ENCODE results near the gene ITGB5.

ITGB5 gene

GRCh38 chr3:124862006-124862405 lies 25.2 kb downstream of the ITGB5 start:
- no peak for DNase-seq (ENCODE audit: low read depth)

GRCh38 chr3:124861041-124861440 lies 26.1 kb downstream of the ITGB5 start:
- DNase-seq (ENCODE audit: low read depth): no peak

- DNase-seq (ENCODE audit: low read depth): peak; percentile 97
Measured at GRCh38 chr3:124860599-124860998, 26.6 kb downstream of the ITGB5 start.

- no peak for DNase-seq (ENCODE audit: low read depth)
Measured at GRCh38 chr3:124859025-124859424, 28.1 kb downstream of the ITGB5 start.

- peak; percentile 67 for DNase-seq (ENCODE audit: low read depth)
Measured at GRCh38 chr3:124858275-124858674, 28.9 kb downstream of the ITGB5 start.

GRCh38 chr3:124856677-124857076 lies 30.5 kb downstream of the ITGB5 start:
- DNase-seq (ENCODE audit: low read depth): no peak

- DNase-seq (ENCODE audit: low read depth): no peak
Measured at GRCh38 chr3:124854009-124854408, 33.2 kb downstream of the ITGB5 start.

GRCh38 chr3:124853446-124853845 lies 33.7 kb downstream of the ITGB5 start:
- DNase-seq (ENCODE audit: low read depth): no peak

- no peak for DNase-seq (ENCODE audit: low read depth)
Measured at GRCh38 chr3:124851905-124852304, 35.3 kb downstream of the ITGB5 start.

GRCh38 chr3:124851136-124851535 lies 36.0 kb downstream of the ITGB5 start:
- no peak for DNase-seq (ENCODE audit: low read depth)

GRCh38 chr3:124850633-124851032 lies 36.5 kb downstream of the ITGB5 start:
- no peak for DNase-seq (ENCODE audit: low read depth)

GRCh38 chr3:124850212-124850611 lies 37.0 kb downstream of the ITGB5 start:
- DNase-seq (ENCODE audit: low read depth): no peak

GRCh38 chr3:124848300-124848699 lies 38.9 kb downstream of the ITGB5 start:
- no peak for DNase-seq (ENCODE audit: low read depth)

- DNase-seq (ENCODE audit: low read depth): no peak
Measured at GRCh38 chr3:124847863-124848262, 39.3 kb downstream of the ITGB5 start.

- DNase-seq (ENCODE audit: low read depth): no peak
Measured at GRCh38 chr3:124847051-124847450, 40.1 kb downstream of the ITGB5 start.

- DNase-seq (ENCODE audit: low read depth): peak; percentile 52
Measured at GRCh38 chr3:124846189-124846588, 41.0 kb downstream of the ITGB5 start.

- DNase-seq (ENCODE audit: low read depth): peak; percentile 91
Measured at GRCh38 chr3:124845406-124845805, 41.8 kb downstream of the ITGB5 start.

- DNase-seq (ENCODE audit: low read depth): no peak
Measured at GRCh38 chr3:124843506-124844177, 43.5 kb downstream of the ITGB5 start.

- no peak for DNase-seq (ENCODE audit: low read depth)
Measured at GRCh38 chr3:124843047-124843446, 44.1 kb downstream of the ITGB5 start.

- DNase-seq (ENCODE audit: low read depth): no peak
Measured at GRCh38 chr3:124841517-124841916, 45.6 kb downstream of the ITGB5 start.

GRCh38 chr3:124840331-124840730 lies 46.8 kb downstream of the ITGB5 start:
- DNase-seq (ENCODE audit: low read depth): no peak

- no peak for DNase-seq (ENCODE audit: low read depth)
Measured at GRCh38 chr3:124839896-124840295, 47.3 kb downstream of the ITGB5 start.

- DNase-seq (ENCODE audit: low read depth): no peak
Measured at GRCh38 chr3:124838963-124839362, 48.2 kb downstream of the ITGB5 start.

GRCh38 chr3:124837730-124838186 lies 49.4 kb downstream of the ITGB5 start:
- peak; percentile 56 for DNase-seq (ENCODE audit: low read depth)

All from GM04503 (cell line).